Retinal pigment epithelial cell (primary cell): ENCODE measurements around the gene MPHOSPH10.
"Not testable (repeated sequence)": the region's sequence is repeated elsewhere in the genome, so short reads cannot be mapped to it uniquely, and the experiment has no call there.

Experiments used
- DNase-seq: peaks from one replicate; pipeline ENCODE4 v3.0.0-alpha.2; 2010; ENCODE audit warnings: low read depth
- H3K4me3 ChIP-seq: 2 replicates; pipeline ENCODE4 v1.5.1; 2011; ENCODE audit warnings: mild to moderate bottlenecking, low read length, control low read depth, moderate library complexity
- CTCF ChIP-seq: conservative IDR thresholded peaks from 2 replicates; pipeline ENCODE4 v1.5.1; 2011; ENCODE audit warnings: low read depth, low read length, control low read depth, inconsistent platforms

The MPHOSPH10 gene

GRCh38 chr2:71130152-71130904 lies at the start of gene MPHOSPH10, which contains the start of gene MCEE:
Gene MPHOSPH10, plus strand, starts transcription at chr2:71130634. Its CDS starts 32 bp downstream, at chr2:71130666.
Gene MCEE, minus strand, starts transcription at chr2:71130229. Its CDS starts 10 bp downstream, at chr2:71130219.
- no peak for TF ChIP-seq CTCF
- DNase-seq, result peak; percentile 68
- peak within 1 kb of the TSS; percentile 97 for H3K4me3 ChIP-seq

GRCh38 chr2:71082402-71083252 lies 47.8 kb upstream of the MPHOSPH10 start:
- no peak overlapping the region for H3K4me3 ChIP-seq
- DNase-seq, result no peak
- no peak for TF ChIP-seq CTCF

GRCh38 chr2:71083297-71083696 lies 47.1 kb upstream of the MPHOSPH10 start:
- H3K4me3 ChIP-seq, DNase-seq: not testable (repeated sequence)

- not testable (repeated sequence) for H3K4me3 ChIP-seq
Measured at GRCh38 chr2:71083752-71084312, 46.6 kb upstream of the MPHOSPH10 start.

GRCh38 chr2:71085325-71086003 lies 45.0 kb upstream of the MPHOSPH10 start:
- DNase-seq, H3K4me3 ChIP-seq: not testable (repeated sequence)

More at GRCh38 chr2:71083752-71084312, 46.6 kb upstream of the MPHOSPH10 start:
- DNase-seq, result not testable (repeated sequence)

GRCh38 chr2:71089475-71089874 lies 41.0 kb upstream of the MPHOSPH10 start:
- DNase-seq, result not testable (repeated sequence)

GRCh38 chr2:71091808-71092207 lies 38.6 kb upstream of the MPHOSPH10 start:
- not testable (repeated sequence) for H3K4me3 ChIP-seq, DNase-seq

More at GRCh38 chr2:71089475-71089874, 41.0 kb upstream of the MPHOSPH10 start:
- not testable (repeated sequence) for H3K4me3 ChIP-seq

GRCh38 chr2:71092491-71093260 lies 37.8 kb upstream of the MPHOSPH10 start:
- not testable (repeated sequence) for H3K4me3 ChIP-seq, DNase-seq

- no peak overlapping the region for H3K4me3 ChIP-seq
- peak; percentile 86 for TF ChIP-seq CTCF
- peak; percentile 9 for DNase-seq
Measured at GRCh38 chr2:71100195-71100964, 30.1 kb upstream of the MPHOSPH10 start.
